ENCODE measurements around the gene ARHGAP18. TPM values are rescaled to one million over a fixed set of nuclear protein-coding genes. Genes with fewer than 3 reads are reported as not detected.

Gene ARHGAP18
- 1 to 10 TPM; 4.2 to 9.9 (median 6.7) TPM for polyA plus RNA-seq

GRCh38 chr6:129709769-129710449 is at the start of gene ARHGAP18:
Gene ARHGAP18, minus strand, starts transcription at chr6:129710177. Its CDS starts 41 bp downstream, at chr6:129710136.
- H3K4me1 Mint-ChIP-seq = peaks cover 50 to 63% of the 10 kb centered on the region in 2 donors
- H3K27me3 Mint-ChIP-seq (ENCODE audit: low read depth in 3 of 3) = no peaks in the 10 kb centered on the region
- H3K9me3 Mint-ChIP-seq = no peaks in the 10 kb centered on the region
- peak within 1 kb of the TSS; percentile 94 to 100 (median 99) for H3K4me3 Mint-ChIP-seq
- peaks cover 0 to 3% (median 3%) of the 10 kb centered on the region in 3 donors for H3K36me3 Mint-ChIP-seq
- peak within 1 kb of the TSS; percentile 88 to 96 (median 94) for H3K27ac Mint-ChIP-seq
- peak; percentile 76 to 79 (median 78) for DNase-seq

GRCh38 chr6:129755787-129756186 is 45.8 kb upstream of the ARHGAP18 start:
- no peaks in the 10 kb centered on the region for H3K36me3 Mint-ChIP-seq
- peaks cover 12 to 14% of the 10 kb centered on the region in 2 donors for H3K4me1 Mint-ChIP-seq
- H3K27me3 Mint-ChIP-seq (ENCODE audit: low read depth in 3 of 3) = peaks cover 0 to 2% (median 0%) of the 10 kb centered on the region in 3 donors
- H3K4me3 Mint-ChIP-seq = no peak overlapping the region
- DNase-seq = no peak
- H3K27ac Mint-ChIP-seq = no peak overlapping the region
- H3K9me3 Mint-ChIP-seq = no peaks in the 10 kb centered on the region

GRCh38 chr6:129754750-129755149 is 44.8 kb upstream of the ARHGAP18 start:
- Mint-ChIP-seq H3K27me3 (ENCODE audit: low read depth in 3 of 3) (no peaks in the 10 kb centered on the region), H3K4me3 (no peak overlapping the region), H3K27ac (no peak overlapping the region), H3K9me3 (no peaks in the 10 kb centered on the region), H3K36me3 (no peaks in the 10 kb centered on the region), H3K4me1 (peaks cover 21 to 24% of the 10 kb centered on the region in 2 donors)
- DNase-seq = no peak

- Mint-ChIP-seq H3K27ac (no peak overlapping the region), H3K36me3 (no peaks in the 10 kb centered on the region), H3K27me3 (ENCODE audit: low read depth in 3 of 3) (peaks cover 0 to under 1% (median 0%) of the 10 kb centered on the region in 3 donors), H3K9me3 (no peaks in the 10 kb centered on the region), H3K4me3 (no peak overlapping the region), H3K4me1 (peaks cover 34 to 38% of the 10 kb centered on the region in 2 donors)
- DNase-seq = no peak
Observed at GRCh38 chr6:129753422-129753821, 43.4 kb upstream of the ARHGAP18 start.

- Mint-ChIP-seq H3K4me3 (peak overlapping the region in 1 of 5 donors; percentile 44), H3K27ac (peak overlapping the region; percentile 32 to 87 (median 59)), H3K4me1 (peaks cover 42 to 50% of the 10 kb centered on the region in 2 donors), H3K27me3 (ENCODE audit: low read depth in 3 of 3) (peaks cover 0 to 3% (median 0%) of the 10 kb centered on the region in 3 donors), H3K9me3 (no peaks in the 10 kb centered on the region), H3K36me3 (no peaks in the 10 kb centered on the region)
- no peak for DNase-seq
Observed at GRCh38 chr6:129751384-129751783, 41.4 kb upstream of the ARHGAP18 start.

GRCh38 chr6:129750360-129750759 is 40.4 kb upstream of the ARHGAP18 start:
- Mint-ChIP-seq H3K27me3 (ENCODE audit: low read depth in 3 of 3) (peaks cover 0 to 3% (median 0%) of the 10 kb centered on the region in 3 donors), H3K27ac (peak overlapping the region; percentile 85 to 94 (median 88)), H3K4me1 (peaks cover 42 to 50% of the 10 kb centered on the region in 2 donors), H3K4me3 (peak overlapping the region; percentile 72 to 81 (median 79)), H3K36me3 (no peaks in the 10 kb centered on the region), H3K9me3 (no peaks in the 10 kb centered on the region)
- peak in 2 of 3 donors; percentile 14 to 15 for DNase-seq

- peaks cover 0 to 3% (median 0%) of the 10 kb centered on the region in 3 donors for H3K27me3 Mint-ChIP-seq (ENCODE audit: low read depth in 3 of 3)
- H3K36me3 Mint-ChIP-seq = no peaks in the 10 kb centered on the region
- peak; percentile 45 to 60 (median 50) for DNase-seq
- H3K9me3 Mint-ChIP-seq = no peaks in the 10 kb centered on the region
- peak overlapping the region; percentile 85 to 94 (median 88) for H3K27ac Mint-ChIP-seq
- peaks cover 42 to 50% of the 10 kb centered on the region in 2 donors for H3K4me1 Mint-ChIP-seq
- H3K4me3 Mint-ChIP-seq = peak overlapping the region; percentile 72 to 81 (median 79)
Observed at GRCh38 chr6:129749749-129750120, 39.8 kb upstream of the ARHGAP18 start.

GRCh38 chr6:129748901-129749748 is 39.1 kb upstream of the ARHGAP18 start:
- peak overlapping the region; percentile 85 to 94 (median 88) for H3K27ac Mint-ChIP-seq
- peak in 2 of 3 donors; percentile 3 to 14 for DNase-seq
- peaks cover 42 to 50% of the 10 kb centered on the region in 2 donors for H3K4me1 Mint-ChIP-seq
- H3K9me3 Mint-ChIP-seq = no peaks in the 10 kb centered on the region
- H3K27me3 Mint-ChIP-seq (ENCODE audit: low read depth in 3 of 3) = peaks cover 0 to 3% (median 0%) of the 10 kb centered on the region in 3 donors
- no peaks in the 10 kb centered on the region for H3K36me3 Mint-ChIP-seq
- peak overlapping the region; percentile 72 to 81 (median 79) for H3K4me3 Mint-ChIP-seq

GRCh38 chr6:129748212-129748900 is 38.4 kb upstream of the ARHGAP18 start:
- peak; percentile 64 to 69 (median 66) for DNase-seq
- Mint-ChIP-seq H3K4me1 (peaks cover 46 to 50% of the 10 kb centered on the region in 2 donors), H3K27ac (peak overlapping the region; percentile 85 to 94 (median 88)), H3K4me3 (peak overlapping the region; percentile 72 to 81 (median 79)), H3K9me3 (no peaks in the 10 kb centered on the region), H3K27me3 (ENCODE audit: low read depth in 3 of 3) (peaks cover 0 to 3% (median 0%) of the 10 kb centered on the region in 3 donors), H3K36me3 (no peaks in the 10 kb centered on the region)

GRCh38 chr6:129747588-129748112 is 37.7 kb upstream of the ARHGAP18 start:
- DNase-seq = no peak
- Mint-ChIP-seq H3K9me3 (no peaks in the 10 kb centered on the region), H3K36me3 (no peaks in the 10 kb centered on the region), H3K27me3 (ENCODE audit: low read depth in 3 of 3) (peaks cover 0 to 3% (median 0%) of the 10 kb centered on the region in 3 donors), H3K4me3 (peak overlapping the region in 4 of 5 donors; percentile 72 to 81 (median 79)), H3K27ac (peak overlapping the region; percentile 85 to 94 (median 88)), H3K4me1 (peaks cover 46 to 50% of the 10 kb centered on the region in 2 donors)

- Mint-ChIP-seq H3K4me3 (no peak overlapping the region), H3K27ac (no peak overlapping the region), H3K36me3 (no peaks in the 10 kb centered on the region), H3K9me3 (no peaks in the 10 kb centered on the region), H3K27me3 (ENCODE audit: low read depth in 3 of 3) (peaks cover 2 to 10% (median 4%) of the 10 kb centered on the region in 3 donors), H3K4me1 (peaks cover 26 to 27% of the 10 kb centered on the region in 2 donors)
- no peak for DNase-seq
Observed at GRCh38 chr6:129744880-129745237, 34.9 kb upstream of the ARHGAP18 start.

- DNase-seq = no peak
- H3K4me1 Mint-ChIP-seq = peaks cover 21 to 22% of the 10 kb centered on the region in 2 donors
- peaks cover 2 to 10% (median 4%) of the 10 kb centered on the region in 3 donors for H3K27me3 Mint-ChIP-seq (ENCODE audit: low read depth in 3 of 3)
- H3K27ac Mint-ChIP-seq = peak overlapping the region in 1 of 6 donors; percentile 7
- H3K36me3 Mint-ChIP-seq = no peaks in the 10 kb centered on the region
- H3K4me3 Mint-ChIP-seq = no peak overlapping the region
- no peaks in the 10 kb centered on the region for H3K9me3 Mint-ChIP-seq
Observed at GRCh38 chr6:129744201-129744879, 34.4 kb upstream of the ARHGAP18 start.

- Mint-ChIP-seq H3K27me3 (ENCODE audit: low read depth in 3 of 3) (peaks cover 2 to 9% (median 4%) of the 10 kb centered on the region in 3 donors), H3K9me3 (no peaks in the 10 kb centered on the region), H3K36me3 (no peaks in the 10 kb centered on the region), H3K27ac (no peak overlapping the region), H3K4me1 (peaks cover 0 to 4% of the 10 kb centered on the region in 2 donors), H3K4me3 (no peak overlapping the region)
- no peak for DNase-seq
Observed at GRCh38 chr6:129740013-129740412, 30.0 kb upstream of the ARHGAP18 start.

Measured in immature natural killer cell (primary cell).